Bronchial epithelial cell (primary cell): Measurements from ENCODE around the gene SHROOM3. TPM values are rescaled to one million over a fixed set of nuclear protein-coding genes. Genes with fewer than 3 reads are reported as not detected.

Experiments used
- DNase-seq: peaks from one replicate; pipeline ENCODE4 v3.0.0-alpha.2; 2010; ENCODE audit warnings: low read depth
- FAIRE-seq: peaks from 2 replicates; lab custom pipeline; 2011; peaks lifted over from hg19 to GRCh38; lab: Jason Lieb, UNC
- H3K27me3 ChIP-seq: 2 replicates; pipeline ENCODE4 v1.5.1; 2011; ENCODE audit warnings: low read length; ENCODE audit not compliant: control insufficient read depth, insufficient read depth
- H3K36me3 ChIP-seq: 2 replicates; pipeline ENCODE4 v1.5.1; 2011; ENCODE audit warnings: low read length; ENCODE audit not compliant: control insufficient read depth, insufficient read depth
- H3K4me3 ChIP-seq: 2 replicates; pipeline ENCODE4 v1.5.1; 2011; ENCODE audit warnings: mild to moderate bottlenecking, low read depth, low read length, control low read depth
- CTCF ChIP-seq: IDR thresholded peaks from 2 replicates; pipeline ENCODE4 v1.5.1; 2011; ENCODE audit warnings: mild to moderate bottlenecking, moderate library complexity, low read length, control low read depth, inconsistent platforms; ENCODE audit not compliant: insufficient read depth, severe bottlenecking
- total RNA-seq: library from RNA; depleted of rRNA; stranded (reverse); fragments of >200 nt; gene quantifications from 2 replicates; pipeline ENCODE4 v1.2.1, GENCODE V29; 2014

The SHROOM3 gene
- total RNA-seq, 1 donor from 2014 or later: 6.3 TPM

- no peak for DNase-seq
- no peak for FAIRE-seq
- H3K4me3 ChIP-seq: no peak overlapping the region
Observed at GRCh38 chr4:76426272-76426671, 8.8 kb upstream of the SHROOM3 start.

GRCh38 chr4:76429636-76430035 is 5.4 kb upstream of the SHROOM3 start:
- DNase-seq (no peak), FAIRE-seq (no peak)
- TF ChIP-seq CTCF: no peak
- no peaks in the 10 kb centered on the region for H3K36me3 ChIP-seq
- no peak overlapping the region for H3K4me3 ChIP-seq
- H3K27me3 ChIP-seq: no peaks in the 10 kb centered on the region

More at GRCh38 chr4:76426272-76426671, 8.8 kb upstream of the SHROOM3 start:
- no peaks in the 10 kb centered on the region for H3K36me3 ChIP-seq
- no peaks in the 10 kb centered on the region for H3K27me3 ChIP-seq
- TF ChIP-seq CTCF: peak; percentile 9

GRCh38 chr4:76430519-76431388 is 4.3 kb upstream of the SHROOM3 start:
- peak; percentile 64 for DNase-seq
- FAIRE-seq: no peak
- peak; percentile 49 for TF ChIP-seq CTCF
- no peaks in the 10 kb centered on the region for H3K27me3 ChIP-seq
- H3K4me3 ChIP-seq: no peak overlapping the region
- no peaks in the 10 kb centered on the region for H3K36me3 ChIP-seq

- no peak overlapping the region for H3K4me3 ChIP-seq
- no peaks in the 10 kb centered on the region for H3K36me3 ChIP-seq
- no peak for FAIRE-seq
- TF ChIP-seq CTCF: no peak
- no peak for DNase-seq
- H3K27me3 ChIP-seq: no peaks in the 10 kb centered on the region
Observed at GRCh38 chr4:76435528-76436319, 695 bp downstream of the SHROOM3 start.

- FAIRE-seq (no peak), DNase-seq (no peak)
- H3K4me3 ChIP-seq: no peak overlapping the region
- no peak for TF ChIP-seq CTCF
- no peaks in the 10 kb centered on the region for H3K36me3 ChIP-seq
- H3K27me3 ChIP-seq: no peaks in the 10 kb centered on the region
Observed at GRCh38 chr4:76439491-76439890, 4.5 kb downstream of the SHROOM3 start.
